Measurements from ENCODE around the gene DMBT1. TPM values are rescaled to one million over a fixed set of nuclear protein-coding genes. Genes with fewer than 3 reads are reported as not detected.

Gene DMBT1
- total and polyA plus RNA-seq, 8 donors, result 0.19 to 81.1 (median 4.1) TPM; not detected in 1

DNA sequence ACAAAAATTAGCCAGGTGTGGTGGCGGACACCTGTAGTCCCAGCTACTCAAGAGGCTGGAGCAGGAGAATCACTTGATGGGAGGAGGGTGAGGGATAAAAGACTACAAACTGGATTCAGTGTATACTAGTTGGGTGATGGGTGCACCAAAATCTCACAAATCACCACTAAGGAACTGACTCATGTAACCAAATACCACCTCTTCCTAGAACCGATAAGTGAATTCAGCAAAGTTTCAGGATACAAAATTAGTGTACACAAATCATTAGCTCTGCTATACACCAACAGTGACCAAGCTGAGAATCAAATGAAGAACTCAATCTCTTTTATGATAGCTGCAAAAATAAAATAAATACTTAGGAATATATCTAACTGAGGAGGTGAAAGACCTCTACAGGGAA, 23.0 kb upstream of the DMBT1 start:
- H3K9me3 ChIP-seq, result no peaks in the 10 kb centered on the region
- intact Hi-C loops (cut with DNase I; ENCODE audit: low total_unique reads), result no loop called here
- H3K4me1 ChIP-seq, result peaks cover 0 to 8% (median 4%) of the 10 kb centered on the region in 4 donors
- no peak overlapping the region for H3K27ac ChIP-seq
- no peaks in the 10 kb centered on the region for H3K36me3 ChIP-seq
- no peak for DNase-seq
- no peak for TF ChIP-seq POLR2AphosphoS5 (IDR thresholded peaks at IDR 0.05)
- TF ChIP-seq POLR2A (IDR thresholded peaks at IDR 0.05), result no peak
- TF ChIP-seq CTCF (IDR thresholded peaks at IDR 0.05), result no peak
- TF ChIP-seq EP300 (IDR thresholded peaks at IDR 0.05), result no peak
- WGBS, 5 donors, result 89 to 97% (median 93%) methylated on average over 2 of the region's 2 CpGs
- H3K4me3 ChIP-seq, result no peak overlapping the region
- no peaks in the 10 kb centered on the region for H3K27me3 ChIP-seq

DNA sequence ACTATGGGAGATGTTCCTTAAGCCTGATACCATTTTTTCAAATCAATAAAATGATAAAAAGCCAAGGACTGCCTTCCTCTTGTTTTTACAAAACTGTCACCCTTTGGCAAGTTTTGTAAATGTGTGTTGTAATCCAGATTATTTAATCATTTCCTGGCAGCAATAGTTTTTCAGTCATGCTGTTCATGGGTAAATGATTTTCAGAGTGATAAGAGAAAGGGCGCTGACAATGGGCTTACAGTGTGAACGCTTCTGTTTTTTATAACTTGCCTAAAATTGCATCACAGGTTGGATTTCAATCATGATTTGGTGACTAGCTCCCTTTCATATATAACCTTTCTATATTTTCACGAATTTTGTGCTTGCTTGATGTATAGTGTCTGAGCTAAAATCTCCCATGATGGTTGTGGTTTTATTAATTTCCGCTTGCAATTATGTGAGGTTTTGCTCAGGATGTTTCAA, 19.0 kb upstream of the DMBT1 start:
- H3K4me3 ChIP-seq, result no peak overlapping the region
- no peak for DNase-seq
- no peaks in the 10 kb centered on the region for H3K27me3 ChIP-seq
- no peak for TF ChIP-seq EP300 (IDR thresholded peaks at IDR 0.05)
- TF ChIP-seq POLR2A (IDR thresholded peaks at IDR 0.05), result no peak
- no peak for TF ChIP-seq CTCF (IDR thresholded peaks at IDR 0.05)
- TF ChIP-seq POLR2AphosphoS5 (IDR thresholded peaks at IDR 0.05), result no peak
- H3K9me3 ChIP-seq, result no peaks in the 10 kb centered on the region
- no peaks in the 10 kb centered on the region for H3K36me3 ChIP-seq
- 38 to 63% (median 45%) methylated on average over 4 of the region's 4 CpGs for WGBS, 5 donors
- peaks cover 0 to 8% (median 4%) of the 10 kb centered on the region in 4 donors for H3K4me1 ChIP-seq
- intact Hi-C loops (cut with DNase I; ENCODE audit: low total_unique reads), result no loop called here
- no peak overlapping the region for H3K27ac ChIP-seq

GRCh38 chr10:122543676-122544445, 16.7 kb upstream of the DMBT1 start:
- no peak overlapping the region for H3K4me3 ChIP-seq
- 72 to 81% (median 76%) methylated on average over 10 of the region's 10 CpGs for WGBS, 5 donors
- no peak for DNase-seq
- H3K36me3 ChIP-seq, result no peaks in the 10 kb centered on the region
- H3K9me3 ChIP-seq, result no peaks in the 10 kb centered on the region
- intact Hi-C loops (cut with DNase I; ENCODE audit: low total_unique reads), result no loop called here
- peaks cover 0 to 13% (median 5%) of the 10 kb centered on the region in 4 donors for H3K4me1 ChIP-seq
- TF ChIP-seq EP300 (IDR thresholded peaks at IDR 0.05), result no peak
- no peaks in the 10 kb centered on the region for H3K27me3 ChIP-seq
- H3K27ac ChIP-seq, result no peak overlapping the region

DNA sequence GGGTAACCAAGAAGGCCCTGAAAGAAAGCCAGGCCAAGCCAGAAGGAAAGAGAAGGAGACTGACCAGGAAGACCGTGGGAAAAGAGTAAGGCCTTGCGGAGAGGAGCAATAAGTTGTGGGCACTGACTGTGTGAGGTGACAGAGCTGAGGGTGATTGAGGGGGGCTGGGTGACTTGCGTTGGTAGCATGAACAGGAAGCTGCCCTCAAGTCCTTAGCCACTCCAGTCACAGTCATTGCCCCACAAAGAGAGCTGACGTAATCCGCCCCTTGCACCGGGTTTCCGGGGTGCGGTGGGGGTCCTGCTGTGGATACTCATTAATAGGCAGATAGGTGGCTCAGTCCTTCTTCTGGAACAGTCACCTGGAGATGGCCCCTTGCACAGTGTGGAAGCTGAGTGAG, 16.1 kb upstream of the DMBT1 start:
- WGBS, 5 donors, result 86 to 98% (median 91%) methylated on average over 5 to 8 of the region's 8 CpGs
- Histone ChIP-seq H3K4me3 (no peak overlapping the region), H3K9me3 (no peaks in the 10 kb centered on the region), H3K36me3 (no peaks in the 10 kb centered on the region), H3K27me3 (no peaks in the 10 kb centered on the region), H3K4me1 (peaks cover 0 to 19% (median 8%) of the 10 kb centered on the region in 4 donors), H3K27ac (no peak overlapping the region)
- intact Hi-C loops (cut with DNase I; ENCODE audit: low total_unique reads), result no loop called here
- TF ChIP-seq EP300 (IDR thresholded peaks at IDR 0.05), result no peak
- TF ChIP-seq POLR2A (IDR thresholded peaks at IDR 0.05), result no peak
- TF ChIP-seq CTCF (IDR thresholded peaks at IDR 0.05), result no peak
- TF ChIP-seq POLR2AphosphoS5 (IDR thresholded peaks at IDR 0.05), result no peak
- no peak for DNase-seq

DNA sequence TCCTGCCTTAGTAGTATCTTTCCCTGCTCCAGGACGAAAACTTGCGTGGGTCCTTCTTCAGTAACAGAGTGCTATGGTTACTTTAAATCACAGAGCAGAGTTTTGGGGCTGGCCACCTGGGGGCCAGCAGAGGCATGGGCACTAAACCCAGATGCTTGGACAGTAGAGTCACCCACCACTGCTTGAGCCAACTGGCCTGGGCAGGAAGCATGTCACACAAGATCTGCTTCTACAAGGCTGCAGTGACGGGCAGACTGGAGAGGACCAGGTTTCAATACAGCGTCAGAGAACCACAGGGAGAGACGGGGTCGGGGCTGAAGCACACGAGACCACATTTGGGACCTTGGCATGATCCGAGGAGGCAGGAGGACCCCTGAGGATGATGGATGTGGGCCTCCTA, 14.3 kb upstream of the DMBT1 start:
- Histone ChIP-seq H3K4me1 (peaks cover 0 to 26% (median 9%) of the 10 kb centered on the region in 4 donors), H3K4me3 (no peak overlapping the region), H3K27me3 (no peaks in the 10 kb centered on the region), H3K9me3 (no peaks in the 10 kb centered on the region), H3K27ac (no peak overlapping the region), H3K36me3 (no peaks in the 10 kb centered on the region)
- no peak for DNase-seq
- intact Hi-C loops (cut with DNase I; ENCODE audit: low total_unique reads), result no loop called here
- 92 to 97% (median 95%) methylated on average over 8 of the region's 8 CpGs for WGBS, 5 donors
- TF ChIP-seq CTCF (IDR thresholded peaks at IDR 0.05) (no peak), POLR2AphosphoS5 (IDR thresholded peaks at IDR 0.05) (no peak), EP300 (IDR thresholded peaks at IDR 0.05) (no peak), POLR2A (IDR thresholded peaks at IDR 0.05) (no peak)

Data from stomach (tissue), 9 donors.